Neural cell (in vitro differentiated cells): ENCODE results near the gene ASS1. TPM values are rescaled to one million over a fixed set of nuclear protein-coding genes. Genes with fewer than 3 reads are reported as not detected.

Source experiments
- H2AFZ ChIP-seq: fragments of 200-600, 300-800 bp; sonication (generic), shearing (Covaris generic); 2 replicates; pipeline ENCODE4 v1.6.0; 2014; ENCODE audit warnings: low read depth, mild to moderate bottlenecking, antibody characterized with exemption, low read length, moderate library complexity
- H3F3A ChIP-seq: fragments of 200-600 bp; shearing (Covaris generic); 2 replicates; pipeline ENCODE4 v1.6.1; 2016; ENCODE audit warnings: mild to moderate bottlenecking, moderate library complexity, mixed read lengths, antibody characterized with exemption, low read length; ENCODE audit not compliant: insufficient read depth, poor library complexity, severe bottlenecking
- H3K27ac ChIP-seq: fragments of 200-600, 300-800 bp; sonication (generic), shearing (Covaris generic); 2 replicates; pipeline ENCODE4 v1.5.1; 2014; ENCODE audit warnings: mild to moderate bottlenecking, low read length, moderate library complexity
- H3K27me3 ChIP-seq: fragments of 300-800, 200-600 bp; sonication (generic), shearing (Covaris generic); 2 replicates; pipeline ENCODE4 v1.6.0; 2014; ENCODE audit warnings: mild to moderate bottlenecking, low read depth, low read length, moderate library complexity; ENCODE audit not compliant: insufficient read depth
- H3K36me3 ChIP-seq: fragments of 300-800, 200-600 bp; sonication (generic), shearing (Covaris generic); 2 replicates; pipeline ENCODE4 v1.5.1; 2014; ENCODE audit warnings: mild to moderate bottlenecking, antibody characterized with exemption, low read length, moderate library complexity; ENCODE audit not compliant: insufficient read depth
- H3K4me2 ChIP-seq: fragments of 300-800, 200-600 bp; sonication (generic), shearing (Covaris generic); 2 replicates; pipeline ENCODE4 v1.6.0; 2014; ENCODE audit warnings: mild to moderate bottlenecking, low read length
- H3K4me3 ChIP-seq: fragments of 300-800, 200-600 bp; sonication (generic), shearing (Covaris generic); 2 replicates; pipeline ENCODE4 v1.5.1; 2014; ENCODE audit warnings: mild to moderate bottlenecking, low read length, moderate library complexity
- H3K79me2 ChIP-seq: fragments of 200-600 bp; shearing (Covaris generic); replicated peaks from 2 replicates; pipeline ENCODE4 v1.6.0; 2014; ENCODE audit warnings: mild to moderate bottlenecking, low read length, moderate library complexity; ENCODE audit not compliant: insufficient read depth
- H3K9ac ChIP-seq: fragments of 300-800, 200-600 bp; sonication (generic), shearing (Covaris generic); 2 replicates; pipeline ENCODE4 v1.6.1; 2016; ENCODE audit warnings: mild to moderate bottlenecking, low read length, mixed read lengths
- H3K9me2 ChIP-seq: fragments of 200-600 bp; shearing (Covaris generic); 2 replicates; pipeline ENCODE4 v1.6.1; 2016; ENCODE audit warnings: mild to moderate bottlenecking, low read length, mixed read lengths; ENCODE audit not compliant: insufficient read depth
- H3K9me3 ChIP-seq: fragments of 200-600, 300-800 bp; sonication (generic), shearing (Covaris generic); 2 replicates; pipeline ENCODE4 v1.6.1; 2016; ENCODE audit warnings: mild to moderate bottlenecking, mixed run types, low read length, moderate library complexity, mixed read lengths
- H4K20me1 ChIP-seq: fragments of 200-600 bp; shearing (Covaris generic); 2 replicates; pipeline ENCODE4 v1.6.1; 2016; ENCODE audit warnings: mild to moderate bottlenecking, mixed run types; ENCODE audit not compliant: insufficient read depth
- EZH2 ChIP-seq: fragments of 200-600, 300-800 bp; shearing (Covaris generic), sonication (generic); IDR thresholded peaks from 2 replicates; pipeline ENCODE4 v1.6.1; 2014; ENCODE audit warnings: antibody characterized with exemption, low read length, borderline replicate concordance, mild to moderate bottlenecking; ENCODE audit not compliant: insufficient read depth, poor library complexity, severe bottlenecking
- MXI1 ChIP-seq: fragments of 450-650 bp; conservative IDR thresholded peaks from 2 replicates; pipeline ENCODE4 v1.6.1; 2014; ENCODE audit warnings: antibody characterized with exemption, mild to moderate bottlenecking; ENCODE audit not compliant: poor library complexity, severe bottlenecking
- POLR2AphosphoS5 ChIP-seq: IDR thresholded peaks from 2 replicates; pipeline ENCODE4 v1.6.1; 2012
- RAD21 ChIP-seq: fragments of 450-650 bp; conservative IDR thresholded peaks from 2 replicates; pipeline ENCODE4 v1.6.1; 2014; ENCODE audit warnings: antibody characterized with exemption, mild to moderate bottlenecking, moderate library complexity
- SMC3 ChIP-seq: fragments of 450-650 bp; conservative IDR thresholded peaks from 2 replicates; pipeline ENCODE4 v1.6.1; 2014; ENCODE audit warnings: antibody characterized with exemption, mild to moderate bottlenecking, moderate library complexity; ENCODE audit not compliant: poor library complexity
- TAF1 ChIP-seq: IDR thresholded peaks from 2 replicates; pipeline ENCODE4 v1.6.1; 2012; ENCODE audit warnings: low read depth
- polyA minus RNA-seq: library from RNA; depleted of rRNA, polyadenylated mRNA; stranded (reverse); fragments of >200 nt; gene quantifications from 2 replicates; pipeline ENCODE4 v1.2.3, GENCODE V29; 2014
- polyA plus RNA-seq: library from polyadenylated mRNA; depleted of rRNA; stranded (reverse); fragments of >200 nt; gene quantifications from 2 replicates; pipeline ENCODE4 v1.2.3, GENCODE V29; 2014
- TF ChIP-seq, protein P1 (sequence below): fragments of 450-650 bp; IDR thresholded peaks from 2 replicates; pipeline ENCODE4 v1.5.1; 2014; ENCODE audit warnings: antibody characterized with exemption, mild to moderate bottlenecking, moderate library complexity; ENCODE audit not compliant: poor library complexity, severe bottlenecking

ASS1 gene
- 0.80 and 2.6 TPM in 2 replicates for polyA plus RNA-seq
- polyA minus RNA-seq: 2.2 and 2.7 TPM in 2 replicates

DNA sequence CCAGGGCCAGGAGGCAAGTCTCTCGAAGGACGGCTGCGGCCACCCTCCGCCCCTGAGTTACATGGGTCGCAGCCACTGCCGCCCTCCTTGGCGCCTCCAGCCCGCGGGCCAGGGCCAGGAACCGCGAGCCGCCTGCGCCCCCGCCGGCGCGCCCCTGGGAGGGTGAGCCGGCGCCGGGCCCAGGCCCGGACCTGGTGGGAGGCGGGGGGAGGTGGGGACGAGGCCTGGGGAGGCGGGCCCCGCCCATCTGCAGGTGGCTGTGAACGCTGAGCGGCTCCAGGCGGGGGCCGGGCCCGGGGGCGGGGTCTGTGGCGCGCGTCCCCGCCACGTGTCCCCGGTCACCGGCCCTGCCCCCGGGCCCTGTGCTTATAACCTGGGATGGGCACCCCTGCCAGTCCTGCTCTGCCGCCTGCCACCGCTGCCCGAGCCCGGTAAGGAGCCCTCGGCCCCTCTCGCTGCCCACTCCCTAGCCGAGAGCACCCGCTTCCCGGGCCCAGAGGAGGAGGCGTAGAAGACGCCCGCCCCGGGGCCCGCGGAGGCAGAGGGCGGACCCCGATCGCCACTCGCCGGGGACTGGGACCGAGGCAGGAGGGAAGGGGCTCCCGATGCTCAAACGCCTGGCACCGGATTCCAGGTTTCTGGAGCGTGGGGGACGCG is at the start of gene ASS1:
Gene ASS1 (plus strand): TSS at position 397 of the 657 bp plus-strand sequence. CDS start 7,268 bp downstream, outside the sequence.
- H4K20me1 ChIP-seq: no peaks in the 10 kb centered on the region
- H2AFZ ChIP-seq: no peak within 1 kb of the TSS
- TF ChIP-seq, protein P1, sequence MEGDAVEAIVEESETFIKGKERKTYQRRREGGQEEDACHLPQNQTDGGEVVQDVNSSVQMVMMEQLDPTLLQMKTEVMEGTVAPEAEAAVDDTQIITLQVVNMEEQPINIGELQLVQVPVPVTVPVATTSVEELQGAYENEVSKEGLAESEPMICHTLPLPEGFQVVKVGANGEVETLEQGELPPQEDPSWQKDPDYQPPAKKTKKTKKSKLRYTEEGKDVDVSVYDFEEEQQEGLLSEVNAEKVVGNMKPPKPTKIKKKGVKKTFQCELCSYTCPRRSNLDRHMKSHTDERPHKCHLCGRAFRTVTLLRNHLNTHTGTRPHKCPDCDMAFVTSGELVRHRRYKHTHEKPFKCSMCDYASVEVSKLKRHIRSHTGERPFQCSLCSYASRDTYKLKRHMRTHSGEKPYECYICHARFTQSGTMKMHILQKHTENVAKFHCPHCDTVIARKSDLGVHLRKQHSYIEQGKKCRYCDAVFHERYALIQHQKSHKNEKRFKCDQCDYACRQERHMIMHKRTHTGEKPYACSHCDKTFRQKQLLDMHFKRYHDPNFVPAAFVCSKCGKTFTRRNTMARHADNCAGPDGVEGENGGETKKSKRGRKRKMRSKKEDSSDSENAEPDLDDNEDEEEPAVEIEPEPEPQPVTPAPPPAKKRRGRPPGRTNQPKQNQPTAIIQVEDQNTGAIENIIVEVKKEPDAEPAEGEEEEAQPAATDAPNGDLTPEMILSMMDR: no peak
- peak; percentile 16 for TF ChIP-seq MXI1
- peak within 1 kb of the TSS; percentile 64 for H3K4me3 ChIP-seq
- H3K9me2 ChIP-seq: no peaks in the 10 kb centered on the region
- H3K4me2 ChIP-seq: no peak within 1 kb of the TSS
- H3K9ac ChIP-seq: peak within 1 kb of the TSS; percentile 41
- no peak within 1 kb of the TSS for H3K27ac ChIP-seq
- H3F3A ChIP-seq: no peaks in the 10 kb centered on the region
- no peaks in the 10 kb centered on the region for H3K79me2 ChIP-seq
- peaks cover 26% of the 10 kb centered on the region for H3K27me3 ChIP-seq
- H3K36me3 ChIP-seq: no peaks in the 10 kb centered on the region
- no peaks in the 10 kb centered on the region for H3K9me3 ChIP-seq

DNA sequence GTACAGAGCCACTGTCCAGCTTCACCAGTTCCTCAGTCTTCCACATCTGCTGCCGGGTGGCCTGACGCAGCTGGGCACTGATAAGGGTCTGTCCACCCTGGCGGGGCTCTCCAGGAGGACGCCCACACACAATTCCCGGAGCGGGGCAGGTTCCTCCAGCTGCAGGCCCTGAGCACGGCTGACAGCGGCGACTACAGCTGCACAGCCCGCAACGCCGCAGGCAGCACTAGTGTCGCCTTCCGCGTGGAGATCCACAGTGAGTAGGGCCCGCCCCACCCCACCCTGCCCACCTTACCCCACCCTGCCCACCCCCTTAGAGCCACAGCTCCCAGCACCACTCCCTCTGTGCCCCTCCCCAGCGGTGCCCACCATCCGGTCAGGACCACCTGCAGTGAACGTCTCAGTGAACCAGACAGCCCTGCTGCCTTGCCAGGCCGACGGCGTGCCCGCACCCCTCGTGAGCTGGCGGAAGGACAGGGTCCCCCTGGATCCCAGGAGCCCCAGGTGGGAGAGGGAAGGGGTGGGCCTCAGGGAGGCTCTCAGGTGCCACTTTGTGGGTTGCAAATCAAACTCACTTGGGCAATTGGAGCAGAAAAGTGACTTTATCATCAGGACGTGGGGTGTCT is 48.8 kb upstream of the ASS1 start:
- Histone ChIP-seq H3K4me3 (no peak overlapping the region), H3K9me2 (no peaks in the 10 kb centered on the region), H4K20me1 (no peaks in the 10 kb centered on the region), H3K27me3 (no peaks in the 10 kb centered on the region), H2AFZ (no peak overlapping the region), H3K9ac (no peak overlapping the region), H3K9me3 (no peaks in the 10 kb centered on the region), H3F3A (no peaks in the 10 kb centered on the region), H3K4me2 (no peak overlapping the region), H3K27ac (no peak overlapping the region), H3K79me2 (no peaks in the 10 kb centered on the region), H3K36me3 (no peaks in the 10 kb centered on the region)
- TF ChIP-seq POLR2AphosphoS5 (no peak), EZH2 (no peak)

DNA sequence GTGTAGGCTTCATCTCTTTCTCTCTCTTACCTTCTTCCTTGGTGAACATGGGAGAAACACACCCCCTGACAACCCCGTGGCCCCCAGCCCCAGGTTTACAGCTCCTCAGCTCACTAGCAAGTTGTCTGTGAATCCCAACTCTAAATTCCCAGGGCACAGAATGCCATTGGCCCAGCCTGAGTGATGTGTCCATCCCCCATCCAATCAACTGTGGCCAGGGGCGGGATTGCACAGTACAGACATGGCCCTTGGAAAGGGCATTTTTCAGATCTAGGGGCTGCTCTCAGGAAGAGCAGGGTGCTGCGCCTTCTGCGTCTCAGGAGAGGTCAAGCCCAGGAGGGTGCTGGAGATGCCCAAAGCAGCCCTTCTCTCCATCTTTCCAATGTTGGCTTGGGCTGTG is 48.2 kb upstream of the ASS1 start:
- H3K9me3 ChIP-seq: no peaks in the 10 kb centered on the region
- no peak overlapping the region for H3K27ac ChIP-seq
- H3K9me2 ChIP-seq: no peaks in the 10 kb centered on the region
- H3K9ac ChIP-seq: no peak overlapping the region
- H3K27me3 ChIP-seq: no peaks in the 10 kb centered on the region
- H3F3A ChIP-seq: no peaks in the 10 kb centered on the region
- no peaks in the 10 kb centered on the region for H4K20me1 ChIP-seq
- TF ChIP-seq TAF1: no peak
- TF ChIP-seq RAD21: no peak
- TF ChIP-seq, protein P1: no peak
- TF ChIP-seq EZH2: no peak
- TF ChIP-seq SMC3: no peak
- no peaks in the 10 kb centered on the region for H3K36me3 ChIP-seq
- H3K79me2 ChIP-seq: no peaks in the 10 kb centered on the region
- H3K4me3 ChIP-seq: no peak overlapping the region
- H2AFZ ChIP-seq: no peak overlapping the region
- H3K4me2 ChIP-seq: no peak overlapping the region
